ENCODE data around the gene SERPINA1.

SERPINA1 gene

GRCh38 chr14:94383777-94384176 lies 4.6 kb downstream of the SERPINA1 start:
- no peak for DNase-seq (ENCODE audit: low read depth, low spot score)

- DNase-seq (ENCODE audit: low read depth, low spot score) = no peak
Observed at GRCh38 chr14:94382716-94383596, 5.4 kb downstream of the SERPINA1 start.

- DNase-seq (ENCODE audit: low read depth, low spot score) = no peak
Observed at GRCh38 chr14:94382099-94382715, 6.2 kb downstream of the SERPINA1 start.

GRCh38 chr14:94381149-94382030 lies 7.0 kb downstream of the SERPINA1 start:
- DNase-seq (ENCODE audit: low read depth, low spot score) = no peak

- no peak for DNase-seq (ENCODE audit: low read depth, low spot score)
Observed at GRCh38 chr14:94380225-94381148, 7.9 kb downstream of the SERPINA1 start.

- no peak for DNase-seq (ENCODE audit: low read depth, low spot score)
Observed at GRCh38 chr14:94379291-94380224, 8.8 kb downstream of the SERPINA1 start.

GRCh38 chr14:94378527-94379290 lies 9.7 kb downstream of the SERPINA1 start:
- DNase-seq (ENCODE audit: low read depth, low spot score) = no peak

GRCh38 chr14:94377866-94378470 lies 10.4 kb downstream of the SERPINA1 start:
- no peak for DNase-seq (ENCODE audit: low read depth, low spot score)

- DNase-seq (ENCODE audit: low read depth, low spot score) = no peak
Observed at GRCh38 chr14:94376976-94377865, 11.2 kb downstream of the SERPINA1 start.

GRCh38 chr14:94376108-94376975 lies 12.1 kb downstream of the SERPINA1 start:
- no peak for DNase-seq (ENCODE audit: low read depth, low spot score)

- DNase-seq (ENCODE audit: low read depth, low spot score) = no peak
Observed at GRCh38 chr14:94375552-94376107, 12.8 kb downstream of the SERPINA1 start.

- DNase-seq (ENCODE audit: low read depth, low spot score) = no peak
Observed at GRCh38 chr14:94374749-94375260, 13.6 kb downstream of the SERPINA1 start.

- DNase-seq (ENCODE audit: low read depth, low spot score) = no peak
Observed at GRCh38 chr14:94374116-94374515, 14.3 kb downstream of the SERPINA1 start.

- DNase-seq (ENCODE audit: low read depth, low spot score) = no peak
Observed at GRCh38 chr14:94373708-94374107, 14.7 kb downstream of the SERPINA1 start.

GRCh38 chr14:94372021-94372605 lies 16.3 kb downstream of the SERPINA1 start:
- no peak for DNase-seq (ENCODE audit: low read depth, low spot score)

GRCh38 chr14:94370524-94370910 lies 17.9 kb downstream of the SERPINA1 start:
- DNase-seq (ENCODE audit: low read depth, low spot score) = no peak
